ENCODE results near the gene NKAIN1. TPM values are rescaled to one million over a fixed set of nuclear protein-coding genes. Genes with fewer than 3 reads are reported as not detected.
"Not testable (repeated sequence)": the region's sequence is repeated elsewhere in the genome, so short reads cannot be mapped to it uniquely, and the experiment has no call there.

Gene NKAIN1
- total RNA-seq, 4 donors from 2014 or later = not detected

GRCh38 chr1:31201931-31202360 lies 37.7 kb downstream of the NKAIN1 start:
- TF ChIP-seq, protein P1, sequence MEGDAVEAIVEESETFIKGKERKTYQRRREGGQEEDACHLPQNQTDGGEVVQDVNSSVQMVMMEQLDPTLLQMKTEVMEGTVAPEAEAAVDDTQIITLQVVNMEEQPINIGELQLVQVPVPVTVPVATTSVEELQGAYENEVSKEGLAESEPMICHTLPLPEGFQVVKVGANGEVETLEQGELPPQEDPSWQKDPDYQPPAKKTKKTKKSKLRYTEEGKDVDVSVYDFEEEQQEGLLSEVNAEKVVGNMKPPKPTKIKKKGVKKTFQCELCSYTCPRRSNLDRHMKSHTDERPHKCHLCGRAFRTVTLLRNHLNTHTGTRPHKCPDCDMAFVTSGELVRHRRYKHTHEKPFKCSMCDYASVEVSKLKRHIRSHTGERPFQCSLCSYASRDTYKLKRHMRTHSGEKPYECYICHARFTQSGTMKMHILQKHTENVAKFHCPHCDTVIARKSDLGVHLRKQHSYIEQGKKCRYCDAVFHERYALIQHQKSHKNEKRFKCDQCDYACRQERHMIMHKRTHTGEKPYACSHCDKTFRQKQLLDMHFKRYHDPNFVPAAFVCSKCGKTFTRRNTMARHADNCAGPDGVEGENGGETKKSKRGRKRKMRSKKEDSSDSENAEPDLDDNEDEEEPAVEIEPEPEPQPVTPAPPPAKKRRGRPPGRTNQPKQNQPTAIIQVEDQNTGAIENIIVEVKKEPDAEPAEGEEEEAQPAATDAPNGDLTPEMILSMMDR (IDR thresholded peaks at IDR 0.05) = no peak
- TF ChIP-seq POLR2A (IDR thresholded peaks at IDR 0.05) = no peak

GRCh38 chr1:31199949-31200348 lies 39.7 kb downstream of the NKAIN1 start:
- Histone ChIP-seq H3K4me3 (no peak overlapping the region), H3K27me3 (no peaks in the 10 kb centered on the region), H3K9me3 (no peaks in the 10 kb centered on the region), H3K4me1 (no peaks in the 10 kb centered on the region), H3K27ac (no peak overlapping the region), H3K36me3 (no peaks in the 10 kb centered on the region)
- DNase-seq = no peak
- no peak for TF ChIP-seq POLR2A (IDR thresholded peaks at IDR 0.05)
- TF ChIP-seq, protein P1 (IDR thresholded peaks at IDR 0.05) = no peak

More at GRCh38 chr1:31201931-31202360, 37.7 kb downstream of the NKAIN1 start:
- Histone ChIP-seq H3K4me3 (no peak overlapping the region), H3K27ac (no peak overlapping the region), H3K36me3 (no peaks in the 10 kb centered on the region), H3K9me3 (no peaks in the 10 kb centered on the region), H3K4me1 (no peaks in the 10 kb centered on the region), H3K27me3 (no peaks in the 10 kb centered on the region)
- no peak for DNase-seq

DNA sequence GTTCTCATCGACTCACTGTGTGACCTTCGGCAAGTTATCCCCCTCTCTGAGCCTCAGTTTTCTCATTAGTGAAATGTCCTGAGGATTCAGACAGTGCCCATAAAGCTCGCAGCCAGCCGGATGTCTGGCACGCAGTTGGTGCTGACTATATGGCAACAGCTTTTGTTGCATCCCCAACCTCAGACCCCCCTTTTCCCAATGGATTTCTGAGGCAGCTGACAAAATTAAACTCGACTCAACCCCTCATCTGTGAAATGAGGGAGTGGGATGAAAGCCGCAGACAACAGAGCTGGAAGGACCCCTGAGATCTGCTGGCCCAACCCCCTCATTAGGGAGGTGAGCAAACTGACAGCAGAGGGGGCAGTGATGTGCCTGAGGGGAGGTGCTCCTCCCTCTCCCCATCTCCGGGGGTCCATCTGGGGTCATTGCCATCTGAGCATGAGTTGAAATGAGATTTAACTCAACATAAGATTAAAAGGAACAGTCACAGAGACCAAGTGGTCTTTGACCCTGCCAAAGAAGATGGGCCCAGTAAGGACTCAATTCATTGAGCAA lies 40.4 kb downstream of the NKAIN1 start:
- Histone ChIP-seq H3K36me3 (no peaks in the 10 kb centered on the region), H3K9me3 (no peaks in the 10 kb centered on the region), H3K27ac (no peak overlapping the region), H3K27me3 (no peaks in the 10 kb centered on the region), H3K4me3 (no peak overlapping the region), H3K4me1 (no peaks in the 10 kb centered on the region)
- DNase-seq = no peak
- no peak for TF ChIP-seq POLR2A (IDR thresholded peaks at IDR 0.05)
- TF ChIP-seq, protein P1 (IDR thresholded peaks at IDR 0.05) = no peak

DNA sequence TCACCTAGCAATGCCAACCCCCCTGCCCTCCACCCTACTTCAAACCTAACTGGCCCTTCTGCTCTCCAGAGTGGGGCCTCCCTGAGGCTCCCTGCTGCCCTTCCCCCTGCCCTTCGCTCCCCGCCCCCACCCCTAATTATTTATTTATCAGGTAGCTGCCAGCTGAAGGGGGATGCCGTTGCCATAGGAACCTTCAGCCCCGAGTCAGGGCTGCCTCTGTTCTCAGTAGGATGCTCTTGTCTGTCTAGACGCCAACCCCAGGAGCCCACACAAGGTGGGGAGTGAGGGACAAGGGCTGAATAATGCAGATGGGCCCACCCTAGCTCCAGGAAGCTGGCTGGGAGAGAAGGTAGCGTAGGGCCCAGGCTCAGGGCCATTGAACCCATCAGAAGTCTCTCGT lies 41.1 kb downstream of the NKAIN1 start:
- TF ChIP-seq, protein P1 (IDR thresholded peaks at IDR 0.05) = no peak
- no peak for TF ChIP-seq POLR2A (IDR thresholded peaks at IDR 0.05)

GRCh38 chr1:31198150-31198549 lies 41.5 kb downstream of the NKAIN1 start:
- no peaks in the 10 kb centered on the region for H3K4me1 ChIP-seq
- H3K4me3 ChIP-seq = no peak overlapping the region
- TF ChIP-seq, protein P1 (IDR thresholded peaks at IDR 0.05) = no peak
- no peak for TF ChIP-seq POLR2A (IDR thresholded peaks at IDR 0.05)
- no peak for DNase-seq
- H3K27ac ChIP-seq = no peak overlapping the region
- no peaks in the 10 kb centered on the region for H3K36me3 ChIP-seq
- H3K9me3 ChIP-seq = no peaks in the 10 kb centered on the region
- no peaks in the 10 kb centered on the region for H3K27me3 ChIP-seq

More for the DNA sequence above, 41.1 kb downstream of the NKAIN1 start:
- Histone ChIP-seq H3K36me3 (no peaks in the 10 kb centered on the region), H3K9me3 (no peaks in the 10 kb centered on the region), H3K4me3 (no peak overlapping the region), H3K27ac (no peak overlapping the region), H3K27me3 (no peaks in the 10 kb centered on the region), H3K4me1 (no peaks in the 10 kb centered on the region)
- no peak for DNase-seq

DNA sequence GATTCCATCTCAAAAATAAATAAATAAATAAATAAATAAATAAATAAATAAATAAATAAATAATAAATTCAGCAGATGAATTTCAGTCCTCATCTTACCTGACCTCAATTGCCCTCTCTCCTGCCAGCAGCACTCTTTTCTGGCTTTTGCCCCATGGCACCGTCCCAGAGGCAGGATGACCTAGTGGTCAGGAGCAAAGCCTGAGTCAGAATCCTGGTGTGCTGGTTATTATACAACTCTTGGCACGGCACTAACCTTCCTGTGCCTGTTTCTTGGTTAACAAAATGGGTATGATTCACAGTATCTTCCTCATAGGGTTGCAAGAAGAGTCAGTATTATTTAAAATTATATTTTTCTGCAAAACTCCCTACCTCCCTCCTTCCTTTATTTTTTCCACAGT lies 43.0 kb downstream of the NKAIN1 start:
- Histone ChIP-seq H3K27ac (no peak overlapping the region), H3K4me3 (no peak overlapping the region), H3K36me3 (no peaks in the 10 kb centered on the region), H3K27me3 (no peaks in the 10 kb centered on the region), H3K4me1 (no peaks in the 10 kb centered on the region), H3K9me3 (no peaks in the 10 kb centered on the region)
- no peak for TF ChIP-seq POLR2A (IDR thresholded peaks at IDR 0.05)
- TF ChIP-seq, protein P1 (IDR thresholded peaks at IDR 0.05) = no peak
- no peak for DNase-seq

GRCh38 chr1:31195267-31195666 lies 44.4 kb downstream of the NKAIN1 start:
- not testable (repeated sequence) for DNase-seq, H3K27ac ChIP-seq, H3K27me3 ChIP-seq, H3K4me1 ChIP-seq, H3K4me3 ChIP-seq, H3K9me3 ChIP-seq, H3K36me3 ChIP-seq
